ENCODE results near the gene PCSK2. TPM values are rescaled to one million over a fixed set of nuclear protein-coding genes. Genes with fewer than 3 reads are reported as not detected.

PCSK2 gene
- total and polyA plus RNA-seq, 2 of the 8 experiments (the other 6 are each of a cell fraction or from before 2014, with no cell fraction given) = 1.9 to 4.2 TPM

GRCh38 chr20:17399303-17399985 is 172.6 kb downstream of the PCSK2 start:
- H4K5ac ChIP-seq (ENCODE audit: insufficient read length, low read depth, low read length) = no peak overlapping the region
- no peaks in the 10 kb centered on the region for H3K9me3 ChIP-seq (ENCODE audit: insufficient read depth in 2 of 2, low read depth in 1 of 2, low read length in 1 of 2)
- no peaks in the 10 kb centered on the region for H3K23me2 ChIP-seq (ENCODE audit: low read depth, low read length)
- H2BK5ac ChIP-seq (ENCODE audit: low read depth, low read length) = no peak overlapping the region
- no peak overlapping the region for H4K8ac ChIP-seq (ENCODE audit: extremely low read depth, insufficient read depth, low read length)
- 70% methylated on average over 6 of the region's 7 CpGs; no CpG with 5 or more reads in 1 of the 2 experiments for WGBS, 2 experiments (ENCODE audit: extremely low coverage in 1 of 2, insufficient coverage in 1 of 2, insufficient read length in 1 of 2, insufficient replicate concordance in 2 of 2, low coverage in 1 of 2, low lambda C conversion rate in 2 of 2, missing lambda C conversion rate in 1 of 2)
- no peaks in the 10 kb centered on the region for H3K36me3 ChIP-seq (ENCODE audit: control insufficient read depth in 2 of 4, insufficient read depth in 4 of 4, low read length in 3 of 4)
- FAIRE-seq (no peak), DNase-seq (ENCODE audit: low read depth in 1 of 2, low spot score in 2 of 2) (no peak)
- no peaks in the 10 kb centered on the region for H4K20me1 ChIP-seq (replicated peaks in 1 of 2; ENCODE audit: control insufficient read depth in 1 of 2, insufficient read depth in 2 of 2, low read length in 2 of 2)
- H3K4me3 ChIP-seq (ENCODE audit: extremely low read depth in 1 of 4, insufficient read depth in 2 of 4, low read depth in 3 of 4, low read length in 4 of 4) = no peak overlapping the region
- H3K56ac ChIP-seq (replicated peaks; ENCODE audit: insufficient read length, low read depth, low read length) = no peak overlapping the region
- H3K79me1 ChIP-seq (ENCODE audit: low read depth, low read length) = no peaks in the 10 kb centered on the region
- no peak overlapping the region for H3K18ac ChIP-seq (ENCODE audit: extremely low read depth, low read length)
- TF ChIP-seq POLR2AphosphoS5 (IDR thresholded peaks at IDR 0.05; ENCODE audit: low read depth, low read length) = no peak
- H2BK15ac ChIP-seq (ENCODE audit: low read length) = no peak overlapping the region
- no peak overlapping the region for H4K91ac ChIP-seq (replicated peaks; ENCODE audit: insufficient read length, low read length)
- no peak overlapping the region for H3K23ac ChIP-seq (ENCODE audit: insufficient read length)
- H2BK20ac ChIP-seq (ENCODE audit: low read length) = no peak overlapping the region
- ChIA-PET POLR2A (ENCODE audit: partially characterized antibody) (no interaction called here), CTCF (ENCODE audit: partially characterized antibody) (interaction anchor here (0.7 kb wide), 1 partner anchor 597 kb away, joined by 3 read pairs; no protein-coding TSS in a partner anchor)
- no peak overlapping the region for H2AFZ ChIP-seq (ENCODE audit: low read length)
- no peaks in the 10 kb centered on the region for H3K79me2 ChIP-seq (ENCODE audit: control insufficient read depth in 1 of 2, insufficient read depth in 2 of 2, low read length in 2 of 2)
- H3K27ac ChIP-seq (ENCODE audit: low read depth, low read length) = no peak overlapping the region
- H2BK12ac ChIP-seq (ENCODE audit: low read depth, low read length) = no peak overlapping the region
- H3K4me1 ChIP-seq (replicated peaks in 1 of 4; ENCODE audit: control insufficient read depth in 3 of 4, insufficient read depth in 4 of 4, low read length in 3 of 4) = no peaks in the 10 kb centered on the region
- H3K9ac ChIP-seq (replicated peaks in 1 of 4; ENCODE audit: extremely low read depth in 1 of 4, low read depth in 3 of 4, low read length in 3 of 4) = no peak overlapping the region
- H3K4ac ChIP-seq (replicated peaks; ENCODE audit: insufficient read length, low read depth, low read length) = no peak overlapping the region
- H3K14ac ChIP-seq (ENCODE audit: insufficient read length) = no peak overlapping the region
- H3K27me3 ChIP-seq (replicated peaks in 1 of 4; ENCODE audit: control insufficient read depth in 3 of 4, extremely low read depth in 1 of 4, insufficient read depth in 3 of 4, low read length in 3 of 4) = no peaks in the 10 kb centered on the region
- H2BK120ac ChIP-seq (replicated peaks; ENCODE audit: low read depth, low read length) = no peak overlapping the region
- H2AK5ac ChIP-seq (ENCODE audit: low read depth, low read length) = no peak overlapping the region
- no peak overlapping the region for H3K4me2 ChIP-seq (ENCODE audit: insufficient read depth in 1 of 2, low read depth in 2 of 2, low read length in 2 of 2)

Data from H1 (cell line).